Type B pancreatic cell (in vitro differentiated cells): ENCODE data around the gene GYPA. TPM values are rescaled to one million over a fixed set of nuclear protein-coding genes. Genes with fewer than 3 reads are reported as not detected.
"Not testable (repeated sequence)": the region's sequence is repeated elsewhere in the genome, so short reads cannot be mapped to it uniquely, and the experiment has no call there.

ENCODE experiments used
- DNase-seq: peaks from one replicate; pipeline ENCODE4 v3.0.0; 2021; ENCODE audit warnings: mixed read lengths; ENCODE audit not compliant: unreplicated experiment; ENCODE audit errors: extremely low spot score
- H3K27ac Mint-ChIP-seq: 2 replicates; pipeline ENCODE4 v1.8.0; 2021; ENCODE audit warnings: mild to moderate bottlenecking, mixed read lengths
- H3K27me3 Mint-ChIP-seq: 2 replicates; pipeline ENCODE4 v1.8.0; 2021; ENCODE audit warnings: mixed read lengths
- H3K36me3 Mint-ChIP-seq: 2 replicates; pipeline ENCODE4 v1.8.0; 2021; ENCODE audit warnings: mixed read lengths
- H3K4me1 Mint-ChIP-seq: one replicate; pipeline ENCODE4 v1.8.0; 2021; ENCODE audit warnings: mixed read lengths; ENCODE audit not compliant: unreplicated experiment
- H3K4me3 Mint-ChIP-seq: 2 replicates; pipeline ENCODE4 v1.8.0; 2021; ENCODE audit warnings: mild to moderate bottlenecking, mixed read lengths
- H3K9me3 Mint-ChIP-seq: 2 replicates; pipeline ENCODE4 v1.8.0; 2021; ENCODE audit warnings: mixed read lengths
- CTCF ChIP-seq: fragments of 200-600 bp; sonication (generic); conservative IDR thresholded peaks from 2 replicates; pipeline ENCODE4 v1.5.0; 2021; ENCODE audit warnings: antibody characterized with exemption, mild to moderate bottlenecking
- total RNA-seq: library from RNA; stranded (reverse); gene quantifications from 2 replicates; pipeline ENCODE4 v1.2.1, GENCODE V29; 2021; ENCODE audit warnings: low replicate concordance

Gene GYPA
- total RNA-seq, 1 donor from 2014 or later = not detected

DNA sequence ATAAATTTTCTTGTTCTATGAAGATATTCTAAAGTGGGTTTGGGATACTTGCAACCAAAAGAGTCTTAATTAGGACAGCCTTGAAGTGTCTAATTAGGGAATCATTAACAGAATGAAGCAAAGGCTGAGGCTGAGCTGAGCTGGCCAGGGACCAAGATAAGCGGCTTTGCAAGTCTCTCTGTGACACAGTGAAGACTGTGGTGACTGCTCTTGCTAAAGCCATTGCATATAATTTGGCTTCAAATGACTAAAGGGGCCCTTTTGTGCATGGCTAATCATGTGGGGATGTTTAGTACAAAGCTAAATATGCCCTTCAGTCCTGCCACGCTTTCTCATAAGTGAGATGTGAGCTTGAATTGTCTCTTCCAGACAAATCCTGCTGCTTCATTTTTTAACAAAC lies 31.2 kb upstream of the GYPA start:
- Mint-ChIP-seq H3K4me3 (no peak overlapping the region), H3K27ac (no peak overlapping the region), H3K9me3 (no peaks in the 10 kb centered on the region), H3K27me3 (peaks cover 2% of the 10 kb centered on the region), H3K36me3 (no peaks in the 10 kb centered on the region), H3K4me1 (peaks cover 5% of the 10 kb centered on the region)
- DNase-seq = no peak
- no peak for TF ChIP-seq CTCF

GRCh38 chr4:144169211-144169610 lies 28.7 kb upstream of the GYPA start:
- peaks cover 2% of the 10 kb centered on the region for H3K27me3 Mint-ChIP-seq
- H3K4me3 Mint-ChIP-seq = no peak overlapping the region
- H3K4me1 Mint-ChIP-seq = peaks cover 5% of the 10 kb centered on the region
- DNase-seq = no peak
- H3K36me3 Mint-ChIP-seq = no peaks in the 10 kb centered on the region
- no peaks in the 10 kb centered on the region for H3K9me3 Mint-ChIP-seq
- H3K27ac Mint-ChIP-seq = no peak overlapping the region
- TF ChIP-seq CTCF = no peak

DNA sequence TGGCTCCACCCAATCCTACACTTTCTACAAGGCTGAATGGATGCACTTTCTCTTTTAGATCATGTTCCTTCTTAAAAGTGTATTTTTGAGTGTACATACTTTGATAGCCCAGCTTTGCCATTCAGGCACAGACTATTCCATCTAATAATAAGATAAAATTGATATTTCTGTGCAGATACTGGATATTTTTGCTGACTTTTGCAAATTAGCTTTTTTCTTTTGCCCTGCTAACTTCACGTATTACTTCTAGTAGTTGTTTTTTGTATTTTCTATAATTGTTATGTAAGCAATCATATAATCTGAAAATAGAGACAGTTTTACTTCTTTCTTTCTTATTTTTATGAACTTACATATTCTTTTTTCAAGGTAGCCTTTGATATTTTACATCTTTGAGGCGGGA lies 13.5 kb upstream of the GYPA start:
- DNase-seq = no peak
- H3K27me3 Mint-ChIP-seq = no peaks in the 10 kb centered on the region
- TF ChIP-seq CTCF = no peak

DNA sequence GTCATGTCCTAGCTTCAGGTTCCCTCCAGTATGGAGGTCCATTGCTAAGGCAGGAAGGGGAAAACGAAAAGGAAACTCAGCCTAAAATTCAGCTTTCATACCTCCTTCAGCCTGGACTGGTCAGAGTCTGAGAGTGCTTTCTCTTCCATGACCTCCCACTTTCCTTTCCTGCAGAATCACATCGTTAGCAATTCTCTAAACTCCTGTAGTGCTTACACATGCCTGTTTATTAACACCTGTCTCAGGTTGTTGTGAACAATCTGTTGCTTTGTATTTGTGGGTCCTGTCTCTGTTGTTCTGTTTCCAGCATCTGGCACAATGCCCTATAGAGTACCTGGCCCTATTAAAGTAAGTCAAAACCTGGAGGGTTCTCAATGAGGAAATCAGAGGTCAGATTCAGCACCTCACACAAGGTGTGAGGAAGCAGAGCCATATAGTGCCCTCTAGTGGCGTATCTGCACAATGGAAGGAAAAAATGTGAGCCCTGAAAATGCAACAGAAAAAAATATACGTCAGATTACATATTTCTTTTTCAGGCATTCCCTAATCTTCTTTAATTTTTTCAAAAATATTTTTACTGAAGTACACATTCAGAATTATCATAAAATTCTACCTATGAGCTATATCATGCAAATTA lies 2.3 kb upstream of the GYPA start:
- not testable (repeated sequence) for DNase-seq, H3K27ac Mint-ChIP-seq, H3K9me3 Mint-ChIP-seq, H3K4me3 Mint-ChIP-seq, H3K27me3 Mint-ChIP-seq, H3K36me3 Mint-ChIP-seq, H3K4me1 Mint-ChIP-seq
- TF ChIP-seq CTCF = peak; percentile 79

More for the DNA sequence above, 13.5 kb upstream of the GYPA start:
- Mint-ChIP-seq H3K36me3 (no peaks in the 10 kb centered on the region), H3K4me1 (no peaks in the 10 kb centered on the region), H3K9me3 (no peaks in the 10 kb centered on the region), H3K4me3 (no peak overlapping the region), H3K27ac (no peak overlapping the region)

- Mint-ChIP-seq H3K4me1 (no peaks in the 10 kb centered on the region), H3K4me3 (no peak overlapping the region), H3K9me3 (no peaks in the 10 kb centered on the region), H3K36me3 (no peaks in the 10 kb centered on the region), H3K27me3 (peaks cover 3% of the 10 kb centered on the region), H3K27ac (no peak overlapping the region)
- TF ChIP-seq CTCF = no peak
- DNase-seq = no peak
Observed at GRCh38 chr4:144141493-144141892, 975 bp upstream of the GYPA start.

- H3K9me3 Mint-ChIP-seq, DNase-seq, H3K27me3 Mint-ChIP-seq, H3K4me1 Mint-ChIP-seq, H3K27ac Mint-ChIP-seq, H3K36me3 Mint-ChIP-seq, H3K4me3 Mint-ChIP-seq: not testable (repeated sequence)
Observed at GRCh38 chr4:144139991-144140390, 527 bp downstream of the GYPA start.

GRCh38 chr4:144139547-144139946 lies 971 bp downstream of the GYPA start:
- H3K4me1 Mint-ChIP-seq, H3K27ac Mint-ChIP-seq, H3K36me3 Mint-ChIP-seq, H3K27me3 Mint-ChIP-seq, H3K9me3 Mint-ChIP-seq, H3K4me3 Mint-ChIP-seq, DNase-seq: not testable (repeated sequence)

DNA sequence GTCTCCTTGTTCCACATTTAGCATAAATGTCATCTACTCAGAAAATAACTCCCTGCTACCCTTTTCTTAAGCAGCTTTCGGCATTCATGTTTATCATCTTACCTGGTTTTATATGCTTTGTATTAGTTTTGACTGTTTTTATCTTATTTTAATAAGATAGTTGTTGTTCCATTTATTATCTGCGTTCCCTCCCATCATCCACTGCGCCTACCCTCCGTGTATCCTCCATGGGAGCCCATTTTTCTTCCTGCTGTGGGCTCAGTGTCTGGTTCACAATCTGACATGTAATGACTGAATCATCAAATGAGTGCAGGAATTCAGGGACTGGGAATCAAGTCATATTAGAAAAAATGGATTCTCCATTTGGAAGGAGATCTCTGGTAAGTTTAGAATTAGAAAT lies 2.3 kb downstream of the GYPA start:
- not testable (repeated sequence) for H3K4me3 Mint-ChIP-seq, H3K27me3 Mint-ChIP-seq, H3K36me3 Mint-ChIP-seq, H3K9me3 Mint-ChIP-seq, H3K4me1 Mint-ChIP-seq, H3K27ac Mint-ChIP-seq, DNase-seq

- H3K27me3 Mint-ChIP-seq, H3K27ac Mint-ChIP-seq, H3K36me3 Mint-ChIP-seq, H3K4me1 Mint-ChIP-seq, H3K4me3 Mint-ChIP-seq, DNase-seq, H3K9me3 Mint-ChIP-seq: not testable (repeated sequence)
Observed at GRCh38 chr4:144137137-144137931, 3.2 kb downstream of the GYPA start.
